Measurements from ENCODE around the gene AFF4. TPM values are rescaled to one million over a fixed set of nuclear protein-coding genes. Genes with fewer than 3 reads are reported as not detected.
"Not testable (repeated sequence)": the region's sequence is repeated elsewhere in the genome, so short reads cannot be mapped to it uniquely, and the experiment has no call there.

Gene AFF4
- total RNA-seq, 1 donor from 2014 or later = 87.4 TPM

- no peak overlapping the region for H3K27ac Mint-ChIP-seq (ENCODE audit: unreplicated experiment)
- H3K27me3 Mint-ChIP-seq (ENCODE audit: unreplicated experiment) = peaks cover 2% of the 10 kb centered on the region
- peaks cover 10% of the 10 kb centered on the region for H3K36me3 Mint-ChIP-seq (ENCODE audit: low read depth, unreplicated experiment)
- H3K4me1 Mint-ChIP-seq (ENCODE audit: unreplicated experiment) = no peaks in the 10 kb centered on the region
- no peak overlapping the region for H3K4me3 Mint-ChIP-seq (ENCODE audit: unreplicated experiment)
- H3K9me3 Mint-ChIP-seq (ENCODE audit: unreplicated experiment) = no peaks in the 10 kb centered on the region
- TF ChIP-seq, protein P1, sequence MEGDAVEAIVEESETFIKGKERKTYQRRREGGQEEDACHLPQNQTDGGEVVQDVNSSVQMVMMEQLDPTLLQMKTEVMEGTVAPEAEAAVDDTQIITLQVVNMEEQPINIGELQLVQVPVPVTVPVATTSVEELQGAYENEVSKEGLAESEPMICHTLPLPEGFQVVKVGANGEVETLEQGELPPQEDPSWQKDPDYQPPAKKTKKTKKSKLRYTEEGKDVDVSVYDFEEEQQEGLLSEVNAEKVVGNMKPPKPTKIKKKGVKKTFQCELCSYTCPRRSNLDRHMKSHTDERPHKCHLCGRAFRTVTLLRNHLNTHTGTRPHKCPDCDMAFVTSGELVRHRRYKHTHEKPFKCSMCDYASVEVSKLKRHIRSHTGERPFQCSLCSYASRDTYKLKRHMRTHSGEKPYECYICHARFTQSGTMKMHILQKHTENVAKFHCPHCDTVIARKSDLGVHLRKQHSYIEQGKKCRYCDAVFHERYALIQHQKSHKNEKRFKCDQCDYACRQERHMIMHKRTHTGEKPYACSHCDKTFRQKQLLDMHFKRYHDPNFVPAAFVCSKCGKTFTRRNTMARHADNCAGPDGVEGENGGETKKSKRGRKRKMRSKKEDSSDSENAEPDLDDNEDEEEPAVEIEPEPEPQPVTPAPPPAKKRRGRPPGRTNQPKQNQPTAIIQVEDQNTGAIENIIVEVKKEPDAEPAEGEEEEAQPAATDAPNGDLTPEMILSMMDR (IDR thresholded peaks at IDR 0.05; ENCODE audit: unreplicated experiment) = no peak
- DNase-seq (ENCODE audit: low spot score) = no peak
These were observed 16.5 kb upstream of the AFF4 start for GRCh38 chr5:132979976-132980375.

DNA sequence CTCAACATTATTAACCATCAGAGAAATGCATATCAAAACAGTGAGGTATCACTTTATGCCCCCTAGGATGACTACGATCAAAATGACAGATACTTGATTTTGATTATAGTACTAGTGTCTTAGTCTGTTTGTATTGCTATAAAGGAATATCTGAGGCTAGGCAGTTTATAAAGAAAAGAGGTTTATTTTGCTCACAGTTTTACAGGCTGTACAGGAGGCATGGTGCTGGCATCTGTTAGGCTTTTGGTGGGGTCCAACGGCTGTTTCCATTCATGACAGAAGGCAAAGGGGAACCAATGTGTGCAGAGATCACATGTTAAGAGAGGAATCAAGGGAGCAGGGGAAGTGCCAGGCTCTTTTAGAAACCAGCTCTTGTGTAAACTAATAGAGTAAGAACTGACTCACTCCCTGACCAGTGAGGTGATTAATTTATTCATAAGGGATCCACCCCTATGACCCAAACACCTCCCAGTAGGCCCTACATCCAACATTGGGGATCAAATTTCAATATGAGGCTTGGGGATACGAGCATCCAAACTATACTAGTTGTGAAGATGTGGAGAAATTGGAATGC is 16.0 kb upstream of the AFF4 start:
- peaks cover 5% of the 10 kb centered on the region for H3K36me3 Mint-ChIP-seq (ENCODE audit: low read depth, unreplicated experiment)
- no peaks in the 10 kb centered on the region for H3K9me3 Mint-ChIP-seq (ENCODE audit: unreplicated experiment)
- TF ChIP-seq, protein P1 (IDR thresholded peaks at IDR 0.05; ENCODE audit: unreplicated experiment) = no peak
- H3K27ac Mint-ChIP-seq (ENCODE audit: unreplicated experiment) = no peak overlapping the region
- H3K27me3 Mint-ChIP-seq (ENCODE audit: unreplicated experiment) = peaks cover 2% of the 10 kb centered on the region
- no peaks in the 10 kb centered on the region for H3K4me1 Mint-ChIP-seq (ENCODE audit: unreplicated experiment)
- DNase-seq (ENCODE audit: low spot score) = no peak
- no peak overlapping the region for H3K4me3 Mint-ChIP-seq (ENCODE audit: unreplicated experiment)

DNA sequence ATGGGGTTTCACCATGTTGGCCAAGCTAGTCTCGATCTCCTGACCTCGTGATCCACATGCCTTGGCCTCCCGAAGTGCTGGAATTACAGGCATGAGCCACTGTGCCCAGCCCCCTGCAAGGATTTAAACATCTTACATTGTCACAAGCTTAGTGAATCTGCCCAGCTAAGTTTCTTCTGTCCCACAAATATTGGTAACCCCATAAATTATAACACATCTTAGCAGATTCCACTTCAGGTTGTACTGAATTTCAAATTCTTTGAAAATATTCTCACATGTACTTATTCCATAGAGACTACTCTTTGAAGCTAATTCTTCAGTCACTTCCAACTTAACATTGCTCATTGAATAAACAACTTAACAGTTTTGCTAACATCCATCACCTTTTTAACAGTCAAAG is 13.4 kb upstream of the AFF4 start:
- TF ChIP-seq, protein P1 (IDR thresholded peaks at IDR 0.05; ENCODE audit: unreplicated experiment) = no peak
- Mint-ChIP-seq H3K27ac (ENCODE audit: unreplicated experiment) (no peak overlapping the region), H3K4me3 (ENCODE audit: unreplicated experiment) (no peak overlapping the region), H3K27me3 (ENCODE audit: unreplicated experiment) (peaks cover 2% of the 10 kb centered on the region), H3K36me3 (ENCODE audit: low read depth, unreplicated experiment) (peaks cover 5% of the 10 kb centered on the region), H3K9me3 (ENCODE audit: unreplicated experiment) (no peaks in the 10 kb centered on the region), H3K4me1 (ENCODE audit: unreplicated experiment) (no peaks in the 10 kb centered on the region)
- DNase-seq (ENCODE audit: low spot score) = no peak

DNA sequence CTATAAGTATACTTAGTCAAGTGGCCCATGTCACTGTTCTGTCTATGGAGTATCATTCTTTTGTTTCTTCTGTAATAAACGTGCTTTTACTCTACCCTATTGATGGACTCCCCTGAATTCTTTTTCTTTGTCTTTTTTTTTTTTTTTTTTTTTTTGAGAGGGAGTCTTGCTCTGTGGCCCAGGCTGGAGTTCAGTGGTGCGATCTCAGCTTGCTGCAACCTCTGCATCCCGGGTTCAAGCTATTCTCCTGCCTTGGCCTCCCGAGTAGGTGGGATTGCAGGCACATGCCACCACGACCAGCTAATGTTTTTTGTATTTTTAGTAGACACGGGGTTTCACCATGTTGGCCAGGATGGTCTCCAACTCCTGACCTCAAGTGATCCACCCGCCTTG is 9.0 kb upstream of the AFF4 start:
- H3K27ac Mint-ChIP-seq (ENCODE audit: unreplicated experiment); DNase-seq (ENCODE audit: low spot score); H3K4me3 Mint-ChIP-seq (ENCODE audit: unreplicated experiment); H3K36me3 Mint-ChIP-seq (ENCODE audit: low read depth, unreplicated experiment); H3K9me3 Mint-ChIP-seq (ENCODE audit: unreplicated experiment); H3K27me3 Mint-ChIP-seq (ENCODE audit: unreplicated experiment); H3K4me1 Mint-ChIP-seq (ENCODE audit: unreplicated experiment): not testable (repeated sequence)

GRCh38 chr5:132971483-132972435 is 8.3 kb upstream of the AFF4 start:
- Mint-ChIP-seq H3K9me3 (ENCODE audit: unreplicated experiment) (no peaks in the 10 kb centered on the region), H3K4me1 (ENCODE audit: unreplicated experiment) (no peaks in the 10 kb centered on the region), H3K27ac (ENCODE audit: unreplicated experiment) (no peak overlapping the region), H3K4me3 (ENCODE audit: unreplicated experiment) (no peak overlapping the region), H3K36me3 (ENCODE audit: low read depth, unreplicated experiment) (peaks cover 1% of the 10 kb centered on the region), H3K27me3 (ENCODE audit: unreplicated experiment) (no peaks in the 10 kb centered on the region)
- no peak for DNase-seq (ENCODE audit: low spot score)
- TF ChIP-seq, protein P1 (IDR thresholded peaks at IDR 0.05; ENCODE audit: unreplicated experiment) = no peak
